ENCODE data around the gene CRABP1.
"Not testable (repeated sequence)": the region's sequence is repeated elsewhere in the genome, so short reads cannot be mapped to it uniquely, and the experiment has no call there.

DNA sequence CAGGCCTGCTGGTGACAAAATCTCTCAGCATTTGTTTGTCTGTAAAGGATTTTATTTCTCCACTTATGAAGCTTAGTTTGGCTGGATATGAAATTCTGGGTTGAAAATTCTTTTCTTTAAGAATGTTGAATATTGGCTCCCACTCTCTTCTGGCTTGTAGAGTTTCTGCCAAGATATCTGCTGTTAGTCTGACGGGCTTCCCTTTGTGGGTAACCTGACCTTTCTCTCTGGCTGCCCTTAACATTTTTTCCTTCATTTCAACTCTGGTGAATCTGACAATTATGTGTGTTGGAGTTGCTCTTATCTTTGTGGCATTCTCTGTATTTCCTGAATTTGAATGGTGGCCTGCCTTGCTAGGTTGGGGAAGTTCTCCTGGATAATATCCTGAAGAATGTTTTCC, 40.0 kb downstream of the CRABP1 start:
- not testable (repeated sequence) for TF ChIP-seq CTCF, POLR2A (IDR thresholded peaks at IDR 0.05)

Measured in right lobe of liver (tissue), 4 donors.